ENCODE measurements around the gene THSD8.

- TF ChIP-seq CTCF (IDR thresholded peaks at IDR 0.05 in 8 of 11, conservative IDR thresholded peaks at IDR 0.05 in 3 of 11) = no peak
- TF ChIP-seq POLR2A (IDR thresholded peaks at IDR 0.05) = no peak
- TF ChIP-seq POLR2AphosphoS5 (IDR thresholded peaks at IDR 0.05) = no peak
These were observed 30.9 kb upstream of the THSD8 start for GRCh38 chr19:12770922-12771321.
